Measurements from ENCODE around the gene MYORG. TPM values are rescaled to one million over a fixed set of nuclear protein-coding genes. Genes with fewer than 3 reads are reported as not detected.

The MYORG gene
- total RNA-seq, 1 donor from 2014 or later, result 4.8 TPM

GRCh38 chr9:34392511-34392910 lies 15.8 kb upstream of the MYORG start:
- no peak for TF ChIP-seq CTCF (IDR thresholded peaks at IDR 0.05)
- H3K9me3 ChIP-seq, result no peaks in the 10 kb centered on the region
- H3K27ac ChIP-seq, result no peak overlapping the region
- DNase-seq, result no peak
- no peaks in the 10 kb centered on the region for H3K4me1 ChIP-seq
- ATAC-seq, result no peak
- no peak overlapping the region for H3K4me3 ChIP-seq
- no peaks in the 10 kb centered on the region for H3K36me3 ChIP-seq
- intact Hi-C loops (cut with DNase I), result no loop called here
- H3K27me3 ChIP-seq (ENCODE audit: low read depth), result no peaks in the 10 kb centered on the region

GRCh38 chr9:34387239-34387638 lies 10.5 kb upstream of the MYORG start:
- ATAC-seq, result no peak
- H3K27me3 ChIP-seq (ENCODE audit: low read depth), result no peaks in the 10 kb centered on the region

GRCh38 chr9:34386656-34387055 lies 10.0 kb upstream of the MYORG start:
- Histone ChIP-seq H3K4me3 (no peak overlapping the region), H3K27ac (no peak overlapping the region), H3K4me1 (no peaks in the 10 kb centered on the region), H3K36me3 (no peaks in the 10 kb centered on the region), H3K27me3 (ENCODE audit: low read depth) (no peaks in the 10 kb centered on the region), H3K9me3 (no peaks in the 10 kb centered on the region)
- ATAC-seq, result no peak
- no peak for DNase-seq
- TF ChIP-seq CTCF (IDR thresholded peaks at IDR 0.05), result no peak
- intact Hi-C loops (cut with DNase I), result no loop called here

More at GRCh38 chr9:34387239-34387638, 10.5 kb upstream of the MYORG start:
- H3K4me3 ChIP-seq, result no peak overlapping the region
- DNase-seq, result no peak
- TF ChIP-seq CTCF (IDR thresholded peaks at IDR 0.05), result no peak
- no peak overlapping the region for H3K27ac ChIP-seq
- intact Hi-C loops (cut with DNase I), result no loop called here
- no peaks in the 10 kb centered on the region for H3K4me1 ChIP-seq
- no peaks in the 10 kb centered on the region for H3K9me3 ChIP-seq
- H3K36me3 ChIP-seq, result no peaks in the 10 kb centered on the region

- Histone ChIP-seq H3K4me3 (no peak overlapping the region), H3K27ac (no peak overlapping the region), H3K27me3 (ENCODE audit: low read depth) (no peaks in the 10 kb centered on the region), H3K9me3 (no peaks in the 10 kb centered on the region), H3K36me3 (no peaks in the 10 kb centered on the region), H3K4me1 (peaks cover 6% of the 10 kb centered on the region)
- intact Hi-C loops (cut with DNase I), result no loop called here
- DNase-seq (no peak), ATAC-seq (no peak)
- TF ChIP-seq CTCF (IDR thresholded peaks at IDR 0.05), result no peak
These were observed 9.0 kb upstream of the MYORG start for GRCh38 chr9:34385561-34386230.

- peaks cover 17% of the 10 kb centered on the region for H3K4me1 ChIP-seq
- DNase-seq, result no peak
- H3K27me3 ChIP-seq (ENCODE audit: low read depth), result no peaks in the 10 kb centered on the region
- no peak overlapping the region for H3K27ac ChIP-seq
- intact Hi-C loops (cut with DNase I), result no loop called here
- no peak for ATAC-seq
- H3K4me3 ChIP-seq, result no peak overlapping the region
- no peak for TF ChIP-seq CTCF (IDR thresholded peaks at IDR 0.05)
- H3K36me3 ChIP-seq, result no peaks in the 10 kb centered on the region
- no peaks in the 10 kb centered on the region for H3K9me3 ChIP-seq
These were observed 7.9 kb upstream of the MYORG start for GRCh38 chr9:34384368-34385165.
